ENCODE results near the gene RBP3. TPM values are rescaled to one million over a fixed set of nuclear protein-coding genes. Genes with fewer than 3 reads are reported as not detected.

The RBP3 gene
- total RNA-seq, 3 donors from 2014 or later, result not detected

- DNase-seq (no peak), ATAC-seq (no peak)
- Mint-ChIP-seq H3K4me1 (ENCODE audit: low read depth) (no peaks in the 10 kb centered on the region), H3K27me3 (ENCODE audit: low read depth) (peaks cover 4% of the 10 kb centered on the region), H3K4me3 (no peak overlapping the region), H3K36me3 (ENCODE audit: insufficient read depth) (no peaks in the 10 kb centered on the region), H3K9me3 (no peaks in the 10 kb centered on the region)
Observed at GRCh38 chr10:47406870-47407691, 58.9 kb downstream of the RBP3 start.

Other genes starting within 250 kb of the RBP3 start
- under 1 TPM; 0.25 to 0.43 (median 0.37) TPM for gene GDF10, start 48.2 kb upstream of the RBP3 start, total RNA-seq
- gene GDF2, start 25.9 kb upstream of the RBP3 start, total RNA-seq, result not detected
- under 1 TPM in 1 of 3 donors, not detected in 2; 0.10 TPM for gene ZNF488, start 35.9 kb downstream of the RBP3 start, total RNA-seq
- gene ANXA8, start 135.8 kb downstream of the RBP3 start, total RNA-seq, result not detected
- gene FAM25G, start 143.3 kb downstream of the RBP3 start, total RNA-seq, result not detected
- 1 to 10 TPM; 3.2 to 6.5 (median 3.7) TPM for gene AGAP9, start 175.3 kb downstream of the RBP3 start, total RNA-seq